Hepatocyte (in vitro differentiated cells): Measurements from ENCODE around the gene RPN2.

Source experiments
- EZH2 ChIP-seq: fragments of 200-600 bp; sonication (generic); IDR thresholded peaks from 2 replicates; pipeline ENCODE4 v1.6.1; 2016; ENCODE audit warnings: antibody characterized with exemption, mild to moderate bottlenecking, borderline replicate concordance
- EZH2phosphoT487 ChIP-seq: fragments of 200-600 bp; sonication (generic); IDR thresholded peaks from one replicate; pipeline ENCODE4 v1.6.1; 2018; ENCODE audit warnings: antibody characterized with exemption, mild to moderate bottlenecking, low read depth, moderate library complexity; ENCODE audit not compliant: unreplicated experiment, severe bottlenecking
- TF ChIP-seq, protein P1 (sequence below): fragments of 200-600 bp; sonication (generic); IDR thresholded peaks from 2 replicates; pipeline ENCODE4 v1.5.1; 2016; ENCODE audit warnings: antibody characterized with exemption, mild to moderate bottlenecking; ENCODE audit not compliant: poor library complexity

DNA sequence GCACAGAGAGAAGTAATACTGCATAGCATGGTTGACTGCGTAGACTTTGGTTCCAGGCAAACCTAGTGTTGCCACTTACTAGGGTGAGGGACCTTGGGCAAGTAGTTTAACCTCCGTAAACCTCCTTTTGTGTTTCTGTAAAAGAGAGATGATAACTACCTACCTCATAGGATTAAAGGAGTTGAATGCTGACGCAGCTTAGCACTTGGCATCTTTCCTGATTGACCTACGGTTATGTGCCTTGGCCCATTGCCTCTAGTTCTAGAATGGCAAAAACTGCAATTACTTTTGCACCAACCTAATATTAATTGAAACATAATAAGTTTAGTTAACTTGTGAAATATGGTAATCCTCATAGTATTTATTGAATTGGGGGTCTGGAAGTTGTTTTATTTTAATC lies 63.4 kb downstream of the RPN2 start:
- TF ChIP-seq, protein P1, sequence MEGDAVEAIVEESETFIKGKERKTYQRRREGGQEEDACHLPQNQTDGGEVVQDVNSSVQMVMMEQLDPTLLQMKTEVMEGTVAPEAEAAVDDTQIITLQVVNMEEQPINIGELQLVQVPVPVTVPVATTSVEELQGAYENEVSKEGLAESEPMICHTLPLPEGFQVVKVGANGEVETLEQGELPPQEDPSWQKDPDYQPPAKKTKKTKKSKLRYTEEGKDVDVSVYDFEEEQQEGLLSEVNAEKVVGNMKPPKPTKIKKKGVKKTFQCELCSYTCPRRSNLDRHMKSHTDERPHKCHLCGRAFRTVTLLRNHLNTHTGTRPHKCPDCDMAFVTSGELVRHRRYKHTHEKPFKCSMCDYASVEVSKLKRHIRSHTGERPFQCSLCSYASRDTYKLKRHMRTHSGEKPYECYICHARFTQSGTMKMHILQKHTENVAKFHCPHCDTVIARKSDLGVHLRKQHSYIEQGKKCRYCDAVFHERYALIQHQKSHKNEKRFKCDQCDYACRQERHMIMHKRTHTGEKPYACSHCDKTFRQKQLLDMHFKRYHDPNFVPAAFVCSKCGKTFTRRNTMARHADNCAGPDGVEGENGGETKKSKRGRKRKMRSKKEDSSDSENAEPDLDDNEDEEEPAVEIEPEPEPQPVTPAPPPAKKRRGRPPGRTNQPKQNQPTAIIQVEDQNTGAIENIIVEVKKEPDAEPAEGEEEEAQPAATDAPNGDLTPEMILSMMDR = no peak
- no peak for TF ChIP-seq EZH2
- no peak for TF ChIP-seq EZH2phosphoT487
